ENCODE measurements around the gene CTBP2.

The CTBP2 gene

GRCh38 chr10:125016611-125017202 is 143.7 kb downstream of the CTBP2 start:
- no peak for DNase-seq

GRCh38 chr10:125016123-125016522 is 144.2 kb downstream of the CTBP2 start:
- DNase-seq = no peak

- no peak for DNase-seq
Measured at GRCh38 chr10:125015356-125015944, 144.9 kb downstream of the CTBP2 start.

GRCh38 chr10:125014836-125015355 is 145.5 kb downstream of the CTBP2 start:
- DNase-seq = no peak

GRCh38 chr10:125014086-125014830 is 146.1 kb downstream of the CTBP2 start:
- DNase-seq = no peak

- no peak for DNase-seq
Measured at GRCh38 chr10:125013529-125013872, 146.9 kb downstream of the CTBP2 start.

GRCh38 chr10:125012851-125013528 is 147.4 kb downstream of the CTBP2 start:
- no peak for DNase-seq

GRCh38 chr10:125011926-125012705 is 148.2 kb downstream of the CTBP2 start:
- DNase-seq = no peak

GRCh38 chr10:125011171-125011925 is 149.0 kb downstream of the CTBP2 start:
- no peak for DNase-seq

GRCh38 chr10:125010362-125010761 is 150.0 kb downstream of the CTBP2 start:
- no peak for DNase-seq

- DNase-seq = no peak
Measured at GRCh38 chr10:125009661-125010161, 150.7 kb downstream of the CTBP2 start.

- no peak for DNase-seq
Measured at GRCh38 chr10:125008689-125009638, 151.4 kb downstream of the CTBP2 start.

- no peak for DNase-seq
Measured at GRCh38 chr10:125007436-125007835, 152.9 kb downstream of the CTBP2 start.

- DNase-seq = no peak
Measured at GRCh38 chr10:125006921-125007426, 153.4 kb downstream of the CTBP2 start.

GRCh38 chr10:125006188-125006680 is 154.1 kb downstream of the CTBP2 start:
- DNase-seq = no peak

GRCh38 chr10:125005312-125006187 is 154.8 kb downstream of the CTBP2 start:
- no peak for DNase-seq

GRCh38 chr10:125004571-125005311 is 155.6 kb downstream of the CTBP2 start:
- DNase-seq = no peak

- no peak for DNase-seq
Measured at GRCh38 chr10:125003901-125004467, 156.4 kb downstream of the CTBP2 start.
